K562 (cell line): ENCODE measurements around the gene PLAGL1. TPM values are rescaled to one million over a fixed set of nuclear protein-coding genes. Genes with fewer than 3 reads are reported as not detected.

ENCODE experiments used
- ATAC-seq: fragments of 200-7000 bp; cut with Tn5 transposase; 3 replicates; pipeline ENCODE4 v1.9.1; 2020; ENCODE audit warnings: moderate library complexity
- BruUV-seq: library from RNA; stranded (reverse); fragments of 400-500 nt; replicated peaks from 2 replicates; lab custom pipeline; 2021; lab: Mats Ljungman, UMichigan
- CTCF ChIA-PET: fragments of 300-600 bp; formaldehyde crosslinking; extraction: SDS; loops from one replicate; lab custom pipeline; 2021; ENCODE audit warnings: low intra/inter-chr PET ratio; lab: Yijun Ruan, JAX
- POLR2A ChIA-PET: fragments of 300-600, 350-650 bp; sonication (Branson Sonifier 250); formaldehyde crosslinking; extraction: SDS; loops from one replicate; lab custom pipeline; 2021; ENCODE audit warnings: antibody characterized with exemption, inconsistent platforms; lab: Yijun Ruan, JAX
- DNase-seq, 4 experiments: peaks; one replicate each; pipeline versions ENCODE4 v3.0.0 to v3.0.0-alpha.2; 2011 to 2018; ENCODE audit warnings: low spot score in 3 of 4, mixed read lengths in 3 of 4; ENCODE audit errors: extremely low read depth in 1 of 4
- FAIRE-seq: peaks from 2 replicates; lab custom pipeline; 2011; peaks lifted over from hg19 to GRCh38; lab: Jason Lieb, UNC
- H2AFZ ChIP-seq: 2 replicates; pipeline ENCODE4 v1.6.0; 2011; ENCODE audit warnings: low read depth, low read length, control low read depth, inconsistent platforms
- H3K27ac ChIP-seq: fragments of 200-600 bp; 3 replicates; pipeline ENCODE4 v1.8.0; 2011; ENCODE audit warnings: low read depth, mild to moderate bottlenecking, control low read depth, inconsistent platforms, low read length, moderate library complexity, mixed read lengths; ENCODE audit errors: extremely low read depth
- H3K27me3 ChIP-seq, 2 experiments: fragments of 300-600 bp in 1 of 2; 2 replicates in 1 of 2; 3 replicates in 1 of 2; pipeline versions ENCODE4 v1.6.0 to v1.8.0; 2011; ENCODE audit warnings: inconsistent platforms in 2 of 2, low read length in 2 of 2, mild to moderate bottlenecking in 1 of 2, mixed read lengths in 1 of 2, moderate library complexity in 1 of 2; ENCODE audit not compliant: control insufficient read depth in 2 of 2, insufficient read depth in 2 of 2
- H3K36me3 ChIP-seq: fragments of 300-600 bp; 3 replicates; pipeline ENCODE4 v1.8.0; 2011; ENCODE audit warnings: mild to moderate bottlenecking, low read length, inconsistent platforms; ENCODE audit not compliant: control insufficient read depth, insufficient read depth
- H3K4me1 ChIP-seq, 2 experiments: fragments of 200-600 bp in 1 of 2; replicated peaks in 1 of 2; 2 replicates in 1 of 2; 3 replicates in 1 of 2; pipeline versions ENCODE4 v1.5.1 to v1.8.0; 2011; ENCODE audit warnings: inconsistent platforms in 2 of 2, low read length in 2 of 2, mild to moderate bottlenecking in 1 of 2, mixed read lengths in 1 of 2, moderate library complexity in 1 of 2; ENCODE audit not compliant: control insufficient read depth in 2 of 2, insufficient read depth in 2 of 2
- H3K4me2 ChIP-seq: 2 replicates; pipeline ENCODE4 v1.6.1; 2011; ENCODE audit warnings: low read length, control low read depth, inconsistent platforms, mixed read lengths; ENCODE audit not compliant: insufficient read depth
- H3K4me3 ChIP-seq: fragments of 200-600 bp; sonication (generic), shearing (Covaris generic); 2 replicates; pipeline ENCODE4 v1.5.1; 2016; ENCODE audit warnings: control low read depth, inconsistent platforms
- H3K79me2 ChIP-seq: fragments of 200-600 bp; 3 replicates; pipeline ENCODE4 v1.8.0; 2011; ENCODE audit warnings: low read length, inconsistent platforms; ENCODE audit not compliant: control insufficient read depth, insufficient read depth
- H3K9ac ChIP-seq, 2 experiments: 2 replicates each; pipeline versions ENCODE4 v1.6.0 to v1.6.1; 2011; ENCODE audit warnings: low read depth in 2 of 2, low read length in 2 of 2, control low read depth in 1 of 2, inconsistent platforms in 1 of 2, mild to moderate bottlenecking in 1 of 2, mixed read lengths in 1 of 2; ENCODE audit not compliant: insufficient read depth in 1 of 2
- H3K9me1 ChIP-seq: one replicate; pipeline ENCODE4 v1.6.0; 2011; ENCODE audit warnings: inconsistent platforms, mild to moderate bottlenecking, low read length, moderate library complexity; ENCODE audit not compliant: control insufficient read depth, insufficient read depth
- H3K9me3 ChIP-seq: replicated peaks from 2 replicates; pipeline ENCODE4 v1.5.1; 2011; ENCODE audit warnings: low read depth, low read length, inconsistent platforms; ENCODE audit not compliant: control insufficient read depth, insufficient read depth
- H4K20me1 ChIP-seq: replicated peaks from 2 replicates; pipeline ENCODE4 v1.6.1; 2011; ENCODE audit warnings: low read length, inconsistent platforms, mixed read lengths; ENCODE audit not compliant: control insufficient read depth, insufficient read depth
- BRF1 ChIP-seq: IDR thresholded peaks from 3 replicates; pipeline ENCODE4 v1.6.1; 2011; ENCODE audit warnings: borderline replicate concordance, mild to moderate bottlenecking; ENCODE audit not compliant: insufficient read length; ENCODE audit errors: extremely low read depth
- CBX5 ChIP-seq: IDR thresholded peaks from 2 replicates; pipeline ENCODE4 v1.6.1; 2014; ENCODE audit warnings: low read depth, borderline replicate concordance
- ESRRB ChIP-seq: fragments of 250-450 bp; sonication (Bioruptor Pico); IDR thresholded peaks from 2 replicates; pipeline ENCODE4 v1.5.0; 2020; ENCODE audit warnings: mild to moderate bottlenecking, moderate library complexity, borderline replicate concordance
- FOXA3 ChIP-seq, 2 experiments: fragments of 450-650 bp in 1 of 2; sonication (generic) in 1 of 2; formaldehyde crosslinking; IDR thresholded peaks in 1 of 2; conservative IDR thresholded peaks in 1 of 2; 2 replicates each; pipeline versions ENCODE4 v1.4.0 to v1.8.0; 2020 to 2022; ENCODE audit warnings: mild to moderate bottlenecking in 2 of 2, missing genetic modification reagents in 1 of 2
- PATZ1 ChIP-seq: fragments of 250-450 bp; sonication (Bioruptor Pico); IDR thresholded peaks from 2 replicates; pipeline ENCODE4 v1.5.0; 2020; ENCODE audit warnings: mild to moderate bottlenecking, borderline replicate concordance
- PHF20 ChIP-seq: fragments of 450-650 bp; IDR thresholded peaks from 2 replicates; pipeline ENCODE4 v1.6.1; 2018; ENCODE audit not compliant: partially characterized antibody
- PHF8 ChIP-seq: fragments of 200-600 bp; sonication (generic); IDR thresholded peaks from 2 replicates; pipeline ENCODE4 v1.6.1; 2012; ENCODE audit warnings: mixed run types, mild to moderate bottlenecking, inconsistent platforms, low read length, moderate library complexity, borderline replicate concordance
- ZBTB17 ChIP-seq: fragments of 450-650 bp; formaldehyde crosslinking; IDR thresholded peaks from 2 replicates; pipeline ENCODE4 v1.4.0; 2020; ENCODE audit warnings: mild to moderate bottlenecking
- ZKSCAN1 ChIP-seq: fragments of 150-350 bp; IDR thresholded peaks from 2 replicates; pipeline ENCODE4 v1.6.1; 2016; ENCODE audit warnings: low read depth, low read length
- ZNF124 ChIP-seq: sonication (generic); formaldehyde crosslinking; IDR thresholded peaks from 2 replicates; pipeline ENCODE4 v1.8.1; 2022; ENCODE audit warnings: missing genetic modification reagents
- ZNF140 ChIP-seq: fragments of 250-450 bp; sonication (Bioruptor Pico); IDR thresholded peaks from 2 replicates; pipeline ENCODE4 v1.8.0; 2021; ENCODE audit warnings: moderate library complexity, mild to moderate bottlenecking, inconsistent platforms
- ZNF280B ChIP-seq: fragments of 250-450 bp; sonication (Bioruptor Pico); IDR thresholded peaks from 2 replicates; pipeline ENCODE4 v1.5.1; 2021; ENCODE audit warnings: mild to moderate bottlenecking
- ZNF398 ChIP-seq: fragments of 250-450 bp; sonication (Bioruptor Pico); IDR thresholded peaks from 2 replicates; pipeline ENCODE4 v1.8.0; 2021; ENCODE audit warnings: moderate library complexity, mild to moderate bottlenecking, inconsistent platforms
- WGBS: fragments of 100-300 bp; shearing (Covaris generic); methylation state at CpG from one replicate; pipeline ENCODE4 v1.1.6; 2016; ENCODE audit warnings: low coverage, mixed read lengths; ENCODE audit not compliant: insufficient coverage; ENCODE audit errors: missing lambda C conversion rate; 5-methylcytosine and 5-hydroxymethylcytosine counted together
- in situ Hi-C: fragments of 300-500 bp; cut with MboI; formaldehyde crosslinking; loops from 4 replicates; pipeline ENCODE4 v1.15.0; 2018; ENCODE audit warnings: inconsistent platforms, mixed read lengths
- intact Hi-C: fragments of 100-400 bp; cut with micrococcal nuclease; formaldehyde crosslinking; loops from 2 replicates; pipeline ENCODE4 v1.14.2; 2022
- polyA plus RNA-seq, 8 experiments: library from polyadenylated mRNA; depleted of rRNA in 4 of 8; stranded (reverse) in 5 of 8; unstranded in 3 of 8; fragments of >200 nt; fragmentation: Nextera tagmentation in 2 of 8; fragmentation: Illumina TruSeq in 1 of 8; extraction: Ambion mirVana in 2 of 8; extraction: Trizol in 1 of 8; gene quantifications; 2 replicates each; pipeline versions ENCODE4 v1.2.1 to v1.2.3, GENCODE V29; 2011 to 2014; ENCODE audit warnings: inconsistent platforms in 1 of 8, missing spikeins in 1 of 8
- total RNA-seq, 7 experiments: library from RNA; depleted of rRNA in 6 of 7; stranded (reverse); fragments of >200 nt in 6 of 7; fragmentation: Illumina TruSeq in 2 of 7; extraction: Trizol in 2 of 7; gene quantifications; 2 replicates each; pipeline versions ENCODE4 v1.2.1 to v1.2.3, GENCODE V29; 2011 to 2021; ENCODE audit warnings: low replicate concordance in 1 of 7
- TF ChIP-seq, protein P1 (sequence below): IDR thresholded peaks from 3 replicates; pipeline ENCODE4 v1.6.1; 2011; ENCODE audit warnings: borderline replicate concordance, mild to moderate bottlenecking; ENCODE audit not compliant: insufficient read length, insufficient read depth

PLAGL1 gene
- total and polyA plus RNA-seq, 9 of the 15 experiments (the other 6 are each of a cell fraction or from before 2014, with no cell fraction given): 4.9 to 29.6 (median 13.2) TPM

GRCh38 chr6:144023216-144023615 is 15.2 kb upstream of the PLAGL1 start:
- in situ Hi-C loops: no loop called here
- POLR2A ChIA-PET: interaction anchor here (0.7 kb wide), 1 partner anchor 1195 kb away, joined by 3 read pairs; no protein-coding TSS in a partner anchor
- intact Hi-C loops: no loop called here
- Histone ChIP-seq H3K27ac (no peak overlapping the region), H3K79me2 (no peaks in the 10 kb centered on the region), H3K4me2 (no peak overlapping the region), H3K9me1 (no peaks in the 10 kb centered on the region), H3K36me3 (no peaks in the 10 kb centered on the region), H4K20me1 (no peaks in the 10 kb centered on the region), H3K9ac (no peak overlapping the region), H2AFZ (no peak overlapping the region), H3K9me3 (no peaks in the 10 kb centered on the region), H3K4me3 (no peak overlapping the region), H3K4me1 (no peaks in the 10 kb centered on the region), H3K27me3 (no peaks in the 10 kb centered on the region; a peak in 2 of 5 replicates)
- BruUV-seq: no TSS peak
- WGBS: 16% methylated on average over 4 of the region's 4 CpGs
- FAIRE-seq (no peak), DNase-seq (no peak), ATAC-seq (no peak)
- CTCF ChIA-PET: no interaction called here
- TF ChIP-seq ZNF140 (CRISPR knock-in tag) (no peak), ZBTB17 (no peak), ESRRB (CRISPR knock-in tag) (no peak), FOXA3 (CRISPR knock-in tag; conservative IDR thresholded peaks at IDR 0.05 in 1 of 2, IDR thresholded peaks at IDR 0.05 in 1 of 2) (no peak), ZNF398 (no peak), CBX5 (no peak), BRF1 (no peak), ZKSCAN1 (no peak), ZNF280B (no peak), PHF20 (no peak), ZNF124 (no peak), PHF8 (no peak), PATZ1 (CRISPR knock-in tag) (no peak)
- TF ChIP-seq, protein P1, sequence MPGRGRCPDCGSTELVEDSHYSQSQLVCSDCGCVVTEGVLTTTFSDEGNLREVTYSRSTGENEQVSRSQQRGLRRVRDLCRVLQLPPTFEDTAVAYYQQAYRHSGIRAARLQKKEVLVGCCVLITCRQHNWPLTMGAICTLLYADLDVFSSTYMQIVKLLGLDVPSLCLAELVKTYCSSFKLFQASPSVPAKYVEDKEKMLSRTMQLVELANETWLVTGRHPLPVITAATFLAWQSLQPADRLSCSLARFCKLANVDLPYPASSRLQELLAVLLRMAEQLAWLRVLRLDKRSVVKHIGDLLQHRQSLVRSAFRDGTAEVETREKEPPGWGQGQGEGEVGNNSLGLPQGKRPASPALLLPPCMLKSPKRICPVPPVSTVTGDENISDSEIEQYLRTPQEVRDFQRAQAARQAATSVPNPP: no peak
